Natural killer cell treated with Interleukin-12 subunit alpha and Interleukin-12 subunit beta and Interleukin-15 and Interleukin-18, amount 100 ng/mL, for 72 hours (primary cell): ENCODE data around the gene CLTC. TPM values are rescaled to one million over a fixed set of nuclear protein-coding genes. Genes with fewer than 3 reads are reported as not detected.
"Not testable (repeated sequence)": the region's sequence is repeated elsewhere in the genome, so short reads cannot be mapped to it uniquely, and the experiment has no call there.

Experiments
- ATAC-seq, 2 donors: fragments of 150-1000 bp; cut with Tn5 transposase in 1 of 2; sonication (Bioruptor Pico), chemical (Tn5 transposase) in 1 of 2; 2 replicates each; pipeline ENCODE4 v1.10.0; 2021
- DNase-seq: peaks from one replicate; pipeline ENCODE4 v3.0.0; 2022; ENCODE audit warnings: low spot score
- H3K27ac Mint-ChIP-seq, 2 donors: 1 replicate in 1 of 2; 2 replicates in 1 of 2; pipeline ENCODE4 v1.8.0; 2022; ENCODE audit warnings: mixed read lengths in 2 of 2, mild to moderate bottlenecking in 1 of 2, moderate library complexity in 1 of 2
- H3K27me3 Mint-ChIP-seq, 2 donors: 1 replicate in 1 of 2; 2 replicates in 1 of 2; pipeline ENCODE4 v1.8.0; 2022; ENCODE audit warnings: mixed read lengths in 2 of 2
- H3K36me3 Mint-ChIP-seq: one replicate; pipeline ENCODE4 v1.8.0; 2022; ENCODE audit warnings: mixed read lengths
- H3K4me1 Mint-ChIP-seq, 2 donors: 1 replicate in 1 of 2; 2 replicates in 1 of 2; pipeline ENCODE4 v1.8.0; 2022; ENCODE audit warnings: low read depth in 2 of 2, mixed read lengths in 2 of 2, mild to moderate bottlenecking in 1 of 2
- H3K4me3 Mint-ChIP-seq: one replicate; pipeline ENCODE4 v1.8.0; 2022; ENCODE audit warnings: mixed read lengths
- H3K9me3 Mint-ChIP-seq: 2 replicates; pipeline ENCODE4 v1.8.0; 2022; ENCODE audit warnings: mixed read lengths
- total RNA-seq, 2 donors: library from RNA; stranded (reverse); gene quantifications; one replicate each; pipeline ENCODE4 v1.2.3, GENCODE V29; 2022

CLTC gene
- total RNA-seq, 2 donors from 2014 or later, result 175 to 211 TPM

DNA sequence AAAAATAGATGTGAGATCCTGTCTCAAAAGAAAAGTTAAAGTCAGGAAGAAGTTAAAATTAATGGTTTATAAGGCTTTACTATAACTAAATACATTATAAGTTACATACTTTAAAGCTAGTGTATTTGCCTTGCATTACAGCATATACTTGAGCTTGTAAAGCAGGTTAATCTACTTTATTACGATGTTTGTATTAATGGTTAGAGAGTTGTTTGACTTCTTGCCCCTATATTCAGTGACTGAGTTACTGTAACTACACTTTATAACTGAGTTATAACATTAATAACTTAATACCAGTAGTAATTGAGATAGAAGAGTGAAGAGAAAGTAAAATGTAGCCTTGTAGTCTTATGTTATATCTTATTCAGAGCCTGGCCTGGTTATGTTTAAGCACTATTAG is 22.9 kb downstream of the CLTC start:
- ATAC-seq (no peak), DNase-seq (no peak)
- Mint-ChIP-seq H3K4me1 (peaks cover 34 to 44% of the 10 kb centered on the region in 2 donors), H3K27ac (peak overlapping the region; percentile 32 to 69), H3K9me3 (no peaks in the 10 kb centered on the region), H3K27me3 (no peaks in the 10 kb centered on the region), H3K36me3 (peaks cover 5% of the 10 kb centered on the region), H3K4me3 (peak overlapping the region; percentile 68)

DNA sequence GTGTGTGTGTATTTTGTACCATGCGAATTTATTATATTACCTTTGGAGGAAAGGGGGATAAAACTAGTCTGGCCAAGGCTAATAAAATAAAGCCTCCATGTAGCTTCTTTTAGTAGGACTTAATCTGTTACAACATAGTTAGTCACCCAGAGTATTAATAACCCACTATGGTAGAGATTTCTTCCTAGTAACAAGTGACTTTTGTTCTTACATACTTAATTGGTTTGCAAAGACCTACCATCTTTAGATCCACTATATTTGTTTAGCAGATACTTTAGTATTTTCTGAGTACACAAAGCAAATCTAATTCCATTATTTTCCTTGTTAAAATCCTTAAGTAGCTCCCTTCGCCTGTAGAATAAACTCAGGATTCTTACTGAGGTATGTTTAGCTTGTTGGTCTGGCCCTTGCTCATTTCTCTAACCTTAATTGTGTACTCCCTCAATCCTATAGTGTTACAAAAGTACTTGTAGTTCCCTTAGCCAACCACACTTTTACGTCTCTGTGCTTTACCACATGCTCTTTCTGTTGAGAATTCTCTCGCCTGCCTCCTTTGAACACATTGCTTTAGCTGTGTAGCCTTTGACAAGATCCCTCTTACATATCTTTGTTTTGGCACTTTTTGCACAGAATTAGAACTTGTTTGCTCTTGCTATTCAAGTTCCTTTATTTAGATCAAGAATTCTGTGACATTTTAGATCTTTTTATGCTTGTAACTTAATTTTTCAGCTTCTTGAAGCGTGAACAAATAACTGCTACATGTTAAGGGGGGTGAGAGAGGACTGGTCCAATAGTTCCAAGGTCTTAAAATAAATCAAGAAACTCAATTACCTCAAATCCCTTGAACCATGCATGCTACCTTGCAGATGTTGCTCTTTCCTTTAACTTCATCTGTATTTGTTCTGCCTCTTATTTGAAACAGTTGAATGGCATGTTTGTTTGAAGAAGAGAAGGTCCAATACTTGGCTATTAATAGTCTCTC is 23.8 kb downstream of the CLTC start:
- Mint-ChIP-seq H3K4me1 (peaks cover 34 to 44% of the 10 kb centered on the region in 2 donors), H3K27me3 (no peaks in the 10 kb centered on the region), H3K9me3 (no peaks in the 10 kb centered on the region), H3K36me3 (peaks cover 9% of the 10 kb centered on the region), H3K4me3 (no peak overlapping the region), H3K27ac (peak overlapping the region in 1 of 2 donors; percentile 32)
- no peak for DNase-seq
- ATAC-seq, result no peak

DNA sequence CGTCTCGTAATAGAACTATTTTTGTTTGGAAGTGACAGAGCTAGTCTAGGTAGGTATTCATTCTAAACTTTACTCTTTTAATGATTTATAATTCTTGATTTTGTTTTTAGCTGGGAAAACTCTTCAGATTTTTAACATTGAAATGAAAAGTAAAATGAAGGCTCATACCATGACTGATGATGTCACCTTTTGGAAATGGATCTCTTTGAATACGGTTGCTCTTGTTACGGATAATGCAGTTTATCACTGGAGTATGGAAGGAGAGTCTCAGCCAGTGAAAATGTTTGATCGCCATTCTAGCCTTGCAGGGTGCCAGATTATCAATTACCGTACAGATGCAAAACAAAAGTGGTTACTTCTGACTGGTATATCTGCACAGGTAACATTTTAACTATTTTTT is 27.6 kb downstream of the CLTC start:
- Mint-ChIP-seq H3K36me3 (peaks cover 21% of the 10 kb centered on the region), H3K9me3 (no peaks in the 10 kb centered on the region), H3K4me1 (peaks cover 39% of the 10 kb centered on the region in 2 donors), H3K27me3 (no peaks in the 10 kb centered on the region), H3K4me3 (no peak overlapping the region), H3K27ac (peak overlapping the region in 1 of 2 donors; percentile 28)
- ATAC-seq, result no peak
- no peak for DNase-seq

DNA sequence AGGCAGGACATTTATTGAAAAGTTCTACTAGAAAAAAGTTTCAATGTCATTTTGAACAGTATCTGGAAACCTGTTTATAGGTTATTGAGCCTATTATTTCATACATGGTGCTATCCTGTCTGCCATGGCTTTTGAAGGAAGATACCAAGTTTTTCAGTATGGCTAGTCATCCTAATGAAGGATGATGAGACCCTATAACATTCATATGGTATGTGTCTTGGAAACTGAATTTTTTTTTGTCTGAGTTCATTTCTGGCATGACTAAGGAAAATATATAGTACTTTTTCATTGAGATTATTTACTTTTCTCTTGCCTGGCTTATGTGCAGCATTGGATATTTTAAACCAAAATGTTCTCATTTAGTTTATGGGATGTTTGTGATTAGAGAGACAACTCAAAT is 30.2 kb downstream of the CLTC start:
- Mint-ChIP-seq H3K36me3 (peaks cover 24% of the 10 kb centered on the region), H3K4me1 (peaks cover 22 to 28% of the 10 kb centered on the region in 2 donors), H3K9me3 (no peaks in the 10 kb centered on the region), H3K4me3 (no peak overlapping the region), H3K27ac (no peak overlapping the region), H3K27me3 (no peaks in the 10 kb centered on the region)
- DNase-seq, result no peak
- no peak for ATAC-seq

DNA sequence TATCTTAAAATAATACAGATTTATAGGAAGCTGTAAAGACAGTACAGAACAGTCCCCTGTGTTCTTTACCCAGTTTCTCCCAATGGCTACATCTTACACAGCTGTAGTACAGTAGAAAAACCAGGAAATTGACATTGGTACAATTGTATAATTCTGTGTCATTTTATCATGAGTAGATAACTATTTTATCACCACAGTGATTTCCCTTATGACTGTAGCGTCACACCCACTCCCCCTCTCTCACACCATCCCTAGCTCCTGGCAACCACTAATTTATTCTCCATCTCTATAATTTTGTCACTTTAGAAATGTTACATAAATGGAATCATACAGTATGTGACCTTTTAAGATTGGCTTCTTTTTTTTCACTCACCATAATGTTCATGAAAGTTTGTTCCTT is 30.9 kb downstream of the CLTC start:
- Mint-ChIP-seq H3K27me3 (no peaks in the 10 kb centered on the region), H3K36me3 (peaks cover 31% of the 10 kb centered on the region), H3K4me1 (peaks cover 22 to 31% of the 10 kb centered on the region in 2 donors), H3K27ac (peak overlapping the region; percentile 25 to 41), H3K9me3 (no peaks in the 10 kb centered on the region), H3K4me3 (no peak overlapping the region)
- DNase-seq (no peak), ATAC-seq (peak in 1 of 2 donors; percentile 38)

DNA sequence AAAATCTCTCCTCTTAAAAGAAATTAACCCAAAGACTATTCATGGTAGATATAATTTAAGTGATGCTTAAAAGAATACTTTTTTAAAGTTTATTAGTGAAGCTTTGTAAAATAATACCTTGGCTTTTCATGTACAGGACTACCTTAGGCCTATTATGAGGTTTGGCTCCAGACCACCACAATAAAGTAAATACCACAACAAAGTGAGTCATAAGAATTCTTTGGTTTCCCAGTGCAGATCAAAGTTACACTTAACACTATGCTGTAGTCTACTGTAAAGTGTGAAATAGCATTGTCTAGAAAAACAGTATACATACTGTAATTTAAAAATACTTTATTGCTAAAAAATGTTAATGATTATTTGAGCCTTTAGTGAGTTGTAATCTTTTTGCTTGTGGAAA is 31.7 kb downstream of the CLTC start:
- no peaks in the 10 kb centered on the region for H3K27me3 Mint-ChIP-seq
- H3K27ac Mint-ChIP-seq, result peak overlapping the region in 1 of 2 donors; percentile 41
- H3K36me3 Mint-ChIP-seq, result peaks cover 31% of the 10 kb centered on the region
- peak in 1 of 2 donors; percentile 60 for ATAC-seq
- no peak overlapping the region for H3K4me3 Mint-ChIP-seq
- H3K9me3 Mint-ChIP-seq, result no peaks in the 10 kb centered on the region
- H3K4me1 Mint-ChIP-seq, result peaks cover 22 to 31% of the 10 kb centered on the region in 2 donors
- DNase-seq, result no peak

DNA sequence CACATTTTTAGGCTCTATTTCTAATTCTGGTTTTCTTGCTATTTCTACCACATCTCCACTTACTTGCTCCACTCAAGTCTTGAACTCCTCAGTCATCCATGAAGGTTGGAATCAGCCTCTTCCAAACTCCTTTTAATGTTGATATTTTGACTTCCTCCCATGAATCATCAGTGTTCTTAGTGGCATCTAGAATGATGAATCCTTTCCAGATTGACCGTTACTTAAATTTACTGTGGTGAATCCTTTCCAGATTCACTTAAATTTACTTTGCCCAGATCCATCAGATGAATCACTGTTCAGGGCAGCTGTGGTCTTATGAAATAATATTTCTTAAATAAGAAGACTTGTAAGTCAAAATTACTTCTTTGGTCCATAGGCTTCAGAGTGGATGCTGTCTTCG is 32.4 kb downstream of the CLTC start:
- no peaks in the 10 kb centered on the region for H3K9me3 Mint-ChIP-seq
- peak overlapping the region; percentile 5 to 7 for H3K27ac Mint-ChIP-seq
- peaks cover 25% of the 10 kb centered on the region for H3K36me3 Mint-ChIP-seq
- peaks cover 15 to 27% of the 10 kb centered on the region in 2 donors for H3K4me1 Mint-ChIP-seq
- no peak for DNase-seq
- no peak overlapping the region for H3K4me3 Mint-ChIP-seq
- H3K27me3 Mint-ChIP-seq, result no peaks in the 10 kb centered on the region
- ATAC-seq, result no peak

DNA sequence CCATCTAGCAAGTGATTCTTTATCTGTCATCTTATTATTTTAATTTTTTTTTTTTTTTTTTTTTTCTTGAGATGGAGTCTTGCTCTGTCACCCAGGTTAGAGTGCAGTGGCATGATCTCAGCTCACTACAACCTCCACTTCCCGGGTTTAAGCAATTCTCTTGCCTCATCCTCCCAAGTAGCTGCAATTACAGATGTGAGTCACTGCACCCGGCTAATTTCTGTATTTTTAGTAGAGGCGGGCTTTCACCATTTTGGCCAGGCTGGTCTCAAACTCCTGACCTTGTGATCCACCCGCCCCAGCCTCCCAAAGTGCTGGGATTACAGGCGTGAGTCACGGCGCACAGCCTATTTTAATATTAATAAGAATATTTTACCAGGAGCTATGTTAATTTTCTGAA is 36.9 kb downstream of the CLTC start:
- DNase-seq, H3K4me3 Mint-ChIP-seq, H3K4me1 Mint-ChIP-seq, ATAC-seq, H3K27me3 Mint-ChIP-seq, H3K9me3 Mint-ChIP-seq, H3K27ac Mint-ChIP-seq: not testable (repeated sequence)
- H3K36me3 Mint-ChIP-seq, result peaks cover 28% of the 10 kb centered on the region

DNA sequence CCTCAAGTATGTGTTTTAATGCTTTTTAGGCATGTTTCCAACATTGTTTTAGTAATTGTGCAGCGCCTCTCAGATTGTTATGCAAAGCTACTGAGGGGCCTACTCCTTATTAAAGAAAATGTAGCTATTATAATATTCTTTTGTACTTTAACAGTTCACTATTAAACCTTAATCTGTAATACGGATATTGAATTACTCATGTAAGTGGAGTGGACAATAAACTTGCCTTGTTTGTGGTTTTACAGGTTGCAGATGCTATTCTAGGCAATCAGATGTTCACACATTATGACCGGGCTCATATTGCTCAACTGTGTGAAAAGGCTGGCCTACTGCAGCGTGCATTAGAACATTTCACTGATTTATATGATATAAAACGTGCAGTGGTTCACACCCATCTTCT is 46.5 kb downstream of the CLTC start:
- Mint-ChIP-seq H3K9me3 (no peaks in the 10 kb centered on the region), H3K4me3 (no peak overlapping the region), H3K4me1 (peaks cover 0 to 6% of the 10 kb centered on the region in 2 donors), H3K27me3 (no peaks in the 10 kb centered on the region), H3K36me3 (peaks cover 17% of the 10 kb centered on the region), H3K27ac (no peak overlapping the region)
- ATAC-seq (peak in 1 of 2 donors; percentile 49), DNase-seq (no peak)

DNA sequence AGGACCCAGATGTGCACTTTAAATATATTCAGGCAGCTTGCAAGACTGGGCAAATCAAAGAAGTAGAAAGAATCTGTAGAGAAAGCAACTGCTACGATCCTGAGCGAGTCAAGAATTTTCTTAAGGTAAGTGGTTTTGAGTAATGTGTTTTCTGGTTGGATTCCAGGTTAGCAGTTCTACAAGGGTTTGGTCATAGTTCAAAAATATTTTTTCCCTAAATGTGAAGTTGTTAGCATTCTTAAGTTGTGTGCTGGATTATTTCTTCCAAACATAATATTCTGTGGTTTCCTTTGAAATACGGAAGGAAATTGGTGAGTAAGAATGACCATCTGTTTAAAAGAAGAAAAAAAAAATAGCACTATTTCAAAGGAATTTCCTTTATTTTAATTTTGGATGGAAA is 49.1 kb downstream of the CLTC start:
- H3K9me3 Mint-ChIP-seq, result no peaks in the 10 kb centered on the region
- H3K36me3 Mint-ChIP-seq, result peaks cover 26% of the 10 kb centered on the region
- H3K4me1 Mint-ChIP-seq, result peaks cover 2 to 15% of the 10 kb centered on the region in 2 donors
- H3K27me3 Mint-ChIP-seq, result no peaks in the 10 kb centered on the region
- ATAC-seq (no peak), DNase-seq (no peak)
- no peak overlapping the region for H3K4me3 Mint-ChIP-seq
- peak overlapping the region in 1 of 2 donors; percentile 25 for H3K27ac Mint-ChIP-seq

DNA sequence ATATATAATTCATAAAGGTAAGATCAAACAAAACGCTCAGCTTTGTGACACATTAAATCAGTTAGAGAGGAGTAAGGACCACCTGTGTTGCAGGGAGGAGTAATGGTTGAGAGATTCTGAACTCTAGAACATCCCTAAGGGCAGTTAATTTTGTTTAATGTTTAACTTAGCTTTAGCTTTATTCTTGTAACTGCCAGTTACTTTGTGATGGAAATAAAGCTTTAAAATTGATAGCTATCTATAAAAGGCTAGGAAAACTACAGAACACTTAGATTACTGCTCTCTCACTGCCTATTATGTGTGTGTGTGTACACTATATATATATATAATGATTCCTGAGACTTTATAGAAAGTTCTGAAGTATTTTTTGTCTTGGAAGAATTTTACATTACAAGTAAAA is 49.7 kb downstream of the CLTC start:
- H3K27me3 Mint-ChIP-seq, result no peaks in the 10 kb centered on the region
- H3K9me3 Mint-ChIP-seq, result no peaks in the 10 kb centered on the region
- ATAC-seq (no peak), DNase-seq (no peak)
- H3K27ac Mint-ChIP-seq, result peak overlapping the region; percentile 25 to 55
- no peak overlapping the region for H3K4me3 Mint-ChIP-seq
- peaks cover 21% of the 10 kb centered on the region for H3K36me3 Mint-ChIP-seq
- H3K4me1 Mint-ChIP-seq, result peaks cover 2 to 15% of the 10 kb centered on the region in 2 donors

DNA sequence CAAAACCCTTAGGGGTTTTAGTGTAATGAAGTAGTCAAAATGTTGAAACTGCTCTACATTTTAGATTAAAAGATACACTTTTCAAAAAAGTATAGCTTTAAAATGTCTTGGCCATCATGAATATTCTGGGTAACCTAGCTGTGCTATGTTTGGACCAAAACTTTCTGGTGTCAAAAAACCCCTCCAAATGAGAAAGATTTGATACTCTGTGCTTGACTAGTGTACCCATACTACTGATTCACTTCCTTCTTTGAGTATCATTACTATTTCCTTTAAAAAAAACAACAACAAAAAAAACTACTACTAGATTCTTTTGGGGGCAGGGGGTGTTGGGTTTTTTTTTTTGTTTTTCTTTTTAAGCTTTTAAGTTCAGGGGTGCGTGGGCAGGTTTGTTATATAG is 50.2 kb downstream of the CLTC start:
- peaks cover 16% of the 10 kb centered on the region for H3K36me3 Mint-ChIP-seq

DNA sequence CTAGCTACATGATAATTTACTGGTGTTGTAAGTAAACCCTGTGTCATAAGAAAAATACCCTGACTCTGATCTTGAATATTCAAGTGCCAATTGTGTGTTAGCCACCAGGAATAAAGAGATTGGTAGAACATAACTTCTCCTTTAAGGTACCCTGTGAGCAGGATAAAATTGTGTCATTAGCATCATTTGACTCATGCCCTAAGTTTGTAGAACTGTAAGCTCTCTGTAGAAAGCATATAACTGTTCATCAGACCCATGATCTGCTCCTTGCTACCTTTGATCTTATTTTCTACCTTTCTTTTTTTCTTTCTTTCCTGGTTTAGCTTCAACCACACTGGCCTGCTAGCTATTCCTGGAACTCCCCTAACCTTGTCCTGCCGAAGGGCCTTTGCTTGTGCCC is 51.7 kb downstream of the CLTC start:
- peak overlapping the region; percentile 2 to 38 for H3K27ac Mint-ChIP-seq
- no peak overlapping the region for H3K4me3 Mint-ChIP-seq
- no peak for DNase-seq
- H3K4me1 Mint-ChIP-seq, result peaks cover 2 to 15% of the 10 kb centered on the region in 2 donors
- no peaks in the 10 kb centered on the region for H3K27me3 Mint-ChIP-seq
- H3K36me3 Mint-ChIP-seq, result peaks cover 13% of the 10 kb centered on the region
- H3K9me3 Mint-ChIP-seq, result no peaks in the 10 kb centered on the region
- no peak for ATAC-seq

More for the DNA sequence above, 50.2 kb downstream of the CLTC start:
- Mint-ChIP-seq H3K27me3 (no peaks in the 10 kb centered on the region), H3K4me1 (peaks cover 2 to 15% of the 10 kb centered on the region in 2 donors), H3K27ac (peak overlapping the region; percentile 39 to 55), H3K9me3 (no peaks in the 10 kb centered on the region), H3K4me3 (no peak overlapping the region)
- ATAC-seq (no peak), DNase-seq (no peak)

DNA sequence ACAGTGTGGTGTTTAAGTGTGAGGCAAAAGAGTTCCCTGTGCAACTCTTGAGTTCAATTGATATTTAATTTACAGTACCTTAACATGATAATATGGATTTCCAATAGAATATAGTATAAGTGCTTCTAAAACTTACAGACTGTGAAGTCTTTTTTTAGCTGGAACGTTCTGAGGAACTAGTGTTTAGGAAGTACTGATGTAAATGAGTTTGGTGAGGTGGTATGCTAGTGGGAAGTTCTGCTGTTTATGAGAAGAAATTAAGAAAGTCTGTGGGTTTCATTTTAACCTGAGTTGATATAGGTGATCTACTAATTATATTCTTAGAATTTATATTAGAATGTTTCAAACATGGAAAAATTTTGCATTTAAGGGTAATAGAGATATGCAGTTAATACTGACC is 55.5 kb downstream of the CLTC start:
- Mint-ChIP-seq H3K27ac (peak overlapping the region in 1 of 2 donors; percentile 47), H3K4me1 (peaks cover 2 to 11% of the 10 kb centered on the region in 2 donors), H3K9me3 (no peaks in the 10 kb centered on the region), H3K4me3 (no peak overlapping the region), H3K27me3 (no peaks in the 10 kb centered on the region), H3K36me3 (peaks cover 19% of the 10 kb centered on the region)
- ATAC-seq (no peak), DNase-seq (no peak)
